Measurements from ENCODE around the gene MSRB3.
"Not testable (repeated sequence)": the region's sequence is repeated elsewhere in the genome, so short reads cannot be mapped to it uniquely, and the experiment has no call there.

MSRB3 gene

DNA sequence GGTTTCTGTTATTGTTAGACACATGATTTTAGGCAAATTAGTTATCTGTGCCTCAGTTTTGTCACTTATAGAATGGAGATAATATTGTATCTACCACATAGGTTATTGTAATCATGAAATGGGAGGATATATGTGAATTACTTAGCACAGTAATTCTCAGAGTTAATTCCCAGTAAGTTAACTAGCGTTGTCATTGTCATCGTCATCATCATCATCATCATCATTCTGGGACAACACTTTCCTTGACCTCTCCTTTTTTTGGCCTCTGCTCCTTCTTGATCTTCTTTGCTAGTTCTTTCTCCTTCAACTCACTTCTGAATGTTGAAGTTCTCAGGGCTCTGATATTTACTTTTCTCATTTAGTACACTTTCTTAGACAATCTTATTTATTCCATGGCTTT, 13.8 kb downstream of the MSRB3 start:
- DNase-seq (ENCODE audit: low read depth): no peak

DNA sequence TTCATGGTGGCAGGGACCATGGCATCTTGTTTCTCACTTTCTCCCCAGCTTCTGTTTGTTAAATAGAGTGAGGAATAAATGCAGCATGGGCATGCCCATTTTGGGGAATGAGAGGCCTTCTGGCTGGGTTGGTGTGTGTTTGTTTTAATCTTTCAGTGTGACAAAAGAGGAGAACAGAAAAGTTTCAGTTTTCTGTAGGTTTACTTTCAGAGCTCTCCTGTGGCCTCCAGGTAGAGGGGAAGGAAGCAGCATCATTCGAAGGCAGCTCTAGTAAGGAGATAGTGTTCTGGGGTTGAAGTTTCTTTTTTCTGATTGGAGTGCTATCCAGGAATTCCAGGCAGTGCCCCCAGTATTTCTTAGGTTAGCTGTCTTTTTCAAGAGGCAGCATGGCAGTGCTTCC, 15.3 kb downstream of the MSRB3 start:
- DNase-seq (ENCODE audit: low read depth): no peak

GRCh38 chr12:65294641-65295262, 16.3 kb downstream of the MSRB3 start:
- no peak for DNase-seq (ENCODE audit: low read depth)

GRCh38 chr12:65296508-65297265, 18.2 kb downstream of the MSRB3 start:
- DNase-seq (ENCODE audit: low read depth): no peak

DNA sequence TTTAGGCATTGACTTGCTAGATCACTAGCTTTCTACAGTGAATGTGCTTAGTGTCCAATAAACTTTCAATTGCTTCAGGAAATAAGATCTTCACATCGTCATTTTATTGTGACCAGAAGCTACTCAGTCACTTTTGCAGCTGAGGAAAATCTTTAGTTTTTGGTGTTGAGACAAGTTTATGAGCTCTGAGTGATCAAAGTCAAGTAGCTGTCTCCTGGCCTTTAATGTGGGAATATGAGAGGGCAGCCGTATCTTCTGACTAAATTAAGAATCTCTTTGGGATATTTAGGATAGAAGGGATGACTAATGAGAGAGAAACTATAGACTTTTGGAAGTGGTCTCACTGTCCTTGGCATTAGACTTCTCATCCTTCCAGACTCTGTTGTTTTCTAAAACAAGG, 21.6 kb downstream of the MSRB3 start:
- no peak for DNase-seq (ENCODE audit: low read depth)

- no peak for DNase-seq (ENCODE audit: low read depth)
Observed at GRCh38 chr12:65300679-65301349, 22.3 kb downstream of the MSRB3 start.

DNA sequence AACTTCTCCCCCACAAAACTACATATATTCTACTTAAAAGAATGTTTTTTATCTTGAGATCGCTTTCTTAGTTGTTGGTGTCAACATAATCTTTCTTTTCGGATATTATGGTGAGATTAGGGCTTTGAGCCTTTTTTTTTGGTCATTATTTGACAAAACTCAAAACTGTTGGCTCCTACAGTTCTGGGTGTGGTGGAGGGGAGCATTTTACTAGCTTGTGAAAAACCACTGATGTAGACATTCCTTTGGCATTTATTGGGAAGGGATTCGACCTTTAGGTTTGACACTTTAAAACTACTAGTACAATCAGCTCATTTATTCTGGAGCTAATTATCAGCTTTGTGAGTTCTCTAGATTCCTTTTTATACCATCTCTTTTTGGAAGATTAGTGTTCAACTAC, 24.4 kb downstream of the MSRB3 start:
- no peak for DNase-seq (ENCODE audit: low read depth)

GRCh38 chr12:65305346-65305950, 27.0 kb downstream of the MSRB3 start:
- DNase-seq (ENCODE audit: low read depth): no peak

GRCh38 chr12:65306366-65307168, 28.1 kb downstream of the MSRB3 start:
- DNase-seq (ENCODE audit: low read depth): no peak

DNA sequence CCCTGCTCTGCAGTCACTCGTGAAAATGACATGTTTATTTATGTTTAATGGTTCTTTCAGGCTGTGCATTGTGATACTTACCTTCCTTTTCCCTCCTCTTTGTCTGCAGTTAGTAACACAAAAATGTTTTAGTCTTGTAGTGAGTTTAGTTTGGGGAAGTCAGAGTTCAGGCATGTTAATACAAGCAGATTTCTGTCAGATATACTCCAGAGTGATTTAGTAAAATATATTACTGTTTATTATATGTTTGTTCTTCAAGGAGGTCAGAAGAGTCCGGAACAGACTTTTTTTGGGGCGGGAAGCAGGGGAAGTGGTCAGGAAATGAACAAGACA, 28.7 kb downstream of the MSRB3 start:
- DNase-seq (ENCODE audit: low read depth): no peak

DNA sequence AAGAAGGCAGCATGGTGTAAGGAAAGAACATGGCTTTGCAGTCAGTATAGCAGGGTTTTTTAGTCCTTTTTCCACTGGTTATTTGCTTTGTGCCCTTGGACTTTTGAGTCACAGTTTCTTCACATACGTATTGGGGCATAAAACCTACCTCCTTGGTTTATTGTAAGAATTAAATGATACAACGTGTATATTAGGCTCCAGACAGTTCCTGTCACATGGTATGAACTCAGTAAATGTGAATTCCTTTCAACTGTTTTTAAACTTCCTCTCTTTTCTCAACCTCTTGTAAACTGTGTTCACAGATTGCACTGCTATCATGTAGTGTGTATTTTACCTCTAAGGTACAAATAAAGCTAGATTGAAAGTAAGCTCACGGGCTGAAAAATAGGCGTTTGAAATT, 29.5 kb downstream of the MSRB3 start:
- no peak for DNase-seq (ENCODE audit: low read depth)

DNA sequence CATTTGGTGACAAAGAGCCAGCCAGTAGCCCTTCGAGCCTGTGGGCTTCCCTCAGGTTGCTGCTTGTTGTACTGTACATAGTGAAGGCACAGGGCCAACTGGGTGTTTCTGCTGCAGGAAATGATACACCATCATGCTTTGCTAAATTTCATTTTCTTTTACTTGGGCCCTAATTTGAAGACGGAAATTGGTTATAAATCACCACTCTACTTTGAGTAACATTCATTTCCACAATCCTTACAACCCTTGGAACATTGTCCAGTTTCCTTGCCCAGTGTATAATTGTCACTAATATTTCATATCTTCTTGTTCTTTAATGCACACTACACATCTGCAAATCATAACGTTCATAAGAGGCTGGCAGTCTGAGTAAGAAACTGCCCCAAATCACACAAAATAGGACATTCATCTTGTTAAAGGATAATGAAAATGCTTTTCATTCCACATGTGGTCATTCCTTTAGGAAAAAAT, 30.2 kb downstream of the MSRB3 start:
- no peak for DNase-seq (ENCODE audit: low read depth)

DNA sequence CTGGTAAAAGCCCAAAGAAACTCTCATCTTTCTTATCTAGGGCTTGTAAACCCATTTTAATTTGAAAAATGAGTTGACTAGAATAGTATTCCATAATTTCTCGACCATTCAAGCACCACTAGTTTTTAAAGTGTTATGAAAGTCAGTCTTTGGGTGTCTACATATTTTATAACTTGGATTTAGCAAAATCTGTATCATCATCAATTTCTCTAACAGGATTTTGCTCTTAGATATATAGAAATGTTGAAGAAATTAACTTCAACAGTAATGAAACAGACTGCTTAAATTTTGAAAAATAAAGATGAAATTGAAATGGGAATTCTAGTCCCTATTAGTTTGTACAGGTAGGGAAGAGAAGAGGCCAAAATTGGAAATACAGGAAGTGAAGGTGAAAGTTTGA, 32.8 kb downstream of the MSRB3 start:
- no peak for DNase-seq (ENCODE audit: low read depth)

DNA sequence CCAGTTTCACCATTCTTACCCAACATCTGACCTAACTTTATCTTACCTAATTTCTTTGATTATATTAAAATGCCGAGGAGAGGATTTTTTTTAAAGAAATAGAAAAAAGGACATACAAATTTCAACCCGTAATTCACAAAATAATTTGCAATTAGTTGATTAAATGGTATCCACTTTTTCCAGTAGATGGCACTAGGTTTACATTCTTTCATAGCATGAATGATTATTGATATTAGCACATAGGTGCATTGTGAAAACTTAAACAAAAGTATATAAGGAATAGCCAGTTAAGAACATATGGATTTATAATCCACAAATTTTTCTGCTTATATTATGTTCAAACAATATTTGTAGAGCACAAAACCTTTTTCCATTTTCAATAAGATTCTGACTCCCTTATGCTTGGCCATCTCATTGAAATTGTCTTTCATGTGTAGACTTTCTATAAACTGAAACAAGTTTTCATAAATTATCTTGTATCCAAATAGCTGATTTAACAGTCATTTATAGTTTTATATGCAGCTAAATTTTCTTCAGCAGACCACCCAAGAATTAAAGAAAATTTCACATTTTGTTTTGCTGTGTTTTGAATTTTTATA, 35.3 kb downstream of the MSRB3 start:
- DNase-seq (ENCODE audit: low read depth): no peak

DNA sequence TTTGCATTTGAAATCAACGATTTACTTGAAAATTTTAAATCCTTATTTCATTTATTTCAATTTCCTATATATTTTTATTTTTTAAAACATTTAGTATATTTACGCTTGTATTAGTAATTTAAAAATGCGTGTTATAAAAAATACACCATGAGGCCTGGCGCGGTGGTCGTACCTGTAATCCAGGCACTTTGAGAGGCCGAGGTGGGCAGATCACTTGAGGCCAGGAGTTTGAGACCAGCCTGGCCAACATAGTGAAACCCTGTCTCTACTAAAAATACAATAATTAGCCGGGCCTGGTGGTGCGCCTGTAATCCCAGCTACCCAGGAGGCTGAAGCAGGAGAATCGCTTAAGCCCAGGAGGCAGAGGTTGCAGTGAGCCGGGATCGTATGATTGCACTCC, 36.8 kb downstream of the MSRB3 start:
- not testable (repeated sequence) for DNase-seq (ENCODE audit: low read depth)

GRCh38 chr12:65318186-65318685, 39.8 kb downstream of the MSRB3 start:
- no peak for DNase-seq (ENCODE audit: low read depth)

DNA sequence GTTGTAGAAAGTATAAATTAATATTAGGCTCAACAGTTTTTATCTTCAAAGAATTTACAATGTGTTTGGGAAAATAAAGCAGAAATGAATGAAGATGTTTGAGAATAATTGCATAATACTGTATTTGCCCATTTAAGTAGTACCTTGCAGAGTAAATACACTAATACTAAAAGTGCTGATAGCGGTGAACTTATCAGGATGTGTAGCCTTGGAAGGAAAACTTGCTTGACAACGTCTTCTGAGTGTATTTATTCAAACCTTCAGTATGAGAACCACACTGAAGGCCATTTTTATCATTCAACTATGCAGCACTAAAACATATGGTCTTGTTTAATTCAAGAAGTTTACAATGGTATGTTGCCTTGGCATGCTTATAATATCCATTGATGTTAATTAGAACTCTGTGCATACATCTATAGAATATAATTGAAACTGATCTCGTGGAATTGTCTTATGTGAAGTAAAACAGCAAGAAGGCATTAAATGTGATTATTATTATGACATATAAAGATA, 41.3 kb downstream of the MSRB3 start:
- no peak for DNase-seq (ENCODE audit: low read depth)

- no peak for DNase-seq (ENCODE audit: low read depth)
Observed at GRCh38 chr12:65323070-65323469, 44.6 kb downstream of the MSRB3 start.

GRCh38 chr12:65324056-65324455, 45.6 kb downstream of the MSRB3 start:
- DNase-seq (ENCODE audit: low read depth): no peak

- DNase-seq (ENCODE audit: low read depth): no peak
Observed at GRCh38 chr12:65324551-65324950, 46.1 kb downstream of the MSRB3 start.

- DNase-seq (ENCODE audit: low read depth): no peak
Observed at GRCh38 chr12:65325183-65325582, 46.7 kb downstream of the MSRB3 start.

Data from stimulated activated CD8-positive, alpha-beta memory T cell treated with anti-CD3 and anti-CD28 coated beads, Interleukin-7, amount 100 ng/mL, for 24 hours (primary cell).